H9 (cell line): Measurements from ENCODE around the gene PAQR9. TPM values are rescaled to one million over a fixed set of nuclear protein-coding genes. Genes with fewer than 3 reads are reported as not detected.

Experiments
- DNase-seq: peaks from one replicate; pipeline ENCODE4 v3.0.0-alpha.2; 2017
- H2AFZ ChIP-seq: one replicate; pipeline ENCODE4 v1.6.1; 2013; ENCODE audit warnings: mild to moderate bottlenecking, low read length, control low read depth, moderate library complexity
- H2AK5ac ChIP-seq: 2 replicates; pipeline ENCODE4 v1.6.1; 2013; ENCODE audit warnings: low read length, control low read depth, mixed read lengths; ENCODE audit not compliant: insufficient read length
- H2BK120ac ChIP-seq: one replicate; pipeline ENCODE4 v1.6.1; 2013; ENCODE audit warnings: low read depth, mild to moderate bottlenecking, low read length, control low read depth, inconsistent platforms; ENCODE audit not compliant: poor library complexity, severe bottlenecking
- H2BK12ac ChIP-seq: 2 replicates; pipeline ENCODE4 v1.6.1; 2013; ENCODE audit warnings: low read length, control low read depth, mixed read lengths, low read depth; ENCODE audit not compliant: insufficient read length
- H2BK15ac ChIP-seq: 2 replicates; pipeline ENCODE4 v1.6.1; 2013; ENCODE audit warnings: low read depth, low read length, control low read depth
- H2BK20ac ChIP-seq: one replicate; pipeline ENCODE4 v1.6.1; 2013; ENCODE audit warnings: low read depth, mild to moderate bottlenecking, low read length, control low read depth, inconsistent platforms; ENCODE audit not compliant: poor library complexity, severe bottlenecking
- H2BK5ac ChIP-seq: 2 replicates; pipeline ENCODE4 v1.6.1; 2013; ENCODE audit warnings: low read length, control low read depth, mixed read lengths; ENCODE audit not compliant: insufficient read length
- H3K14ac ChIP-seq: 2 replicates; pipeline ENCODE4 v1.6.1; 2013; ENCODE audit warnings: low read length, control low read depth; ENCODE audit not compliant: insufficient read depth
- H3K18ac ChIP-seq: 2 replicates; pipeline ENCODE4 v1.6.1; 2013; ENCODE audit warnings: low read depth, mild to moderate bottlenecking, mixed read lengths, low read length, control low read depth; ENCODE audit not compliant: insufficient read length
- H3K23ac ChIP-seq: 2 replicates; pipeline ENCODE4 v1.6.1; 2013; ENCODE audit warnings: low read length, control low read depth, mixed read lengths, low read depth; ENCODE audit not compliant: insufficient read length
- H3K23me2 ChIP-seq: 2 replicates; pipeline ENCODE4 v1.6.1; 2013; ENCODE audit warnings: low read depth, mild to moderate bottlenecking, mixed read lengths, low read length, control low read depth; ENCODE audit not compliant: insufficient read length, poor library complexity, severe bottlenecking
- H3K27ac ChIP-seq: 2 replicates; pipeline ENCODE4 v1.5.1; 2013; ENCODE audit warnings: low read length, control low read depth, mixed read lengths, low read depth; ENCODE audit not compliant: insufficient read length
- H3K27me3 ChIP-seq: 2 replicates; pipeline ENCODE4 v1.6.1; 2013; ENCODE audit warnings: low read length, control low read depth, inconsistent platforms; ENCODE audit not compliant: insufficient read depth
- H3K4ac ChIP-seq: 2 replicates; pipeline ENCODE4 v1.6.1; 2013; ENCODE audit warnings: low read depth, mild to moderate bottlenecking, control low read depth, inconsistent platforms, low read length, moderate library complexity
- H3K4me1 ChIP-seq: 2 replicates; pipeline ENCODE4 v1.6.1; 2013; ENCODE audit warnings: low read length, control low read depth, inconsistent platforms; ENCODE audit not compliant: insufficient read depth
- H3K4me2 ChIP-seq: 2 replicates; pipeline ENCODE4 v1.6.1; 2013; ENCODE audit warnings: low read length, control low read depth, mixed read lengths; ENCODE audit not compliant: insufficient read length, insufficient read depth
- H3K56ac ChIP-seq: 2 replicates; pipeline ENCODE4 v1.6.1; 2013; ENCODE audit warnings: low read depth, mild to moderate bottlenecking, mixed read lengths, low read length, control low read depth; ENCODE audit not compliant: insufficient read length
- H3K79me1 ChIP-seq: 2 replicates; pipeline ENCODE4 v1.6.1; 2013; ENCODE audit warnings: low read depth, mild to moderate bottlenecking, moderate library complexity, low read length, control low read depth, inconsistent platforms; ENCODE audit not compliant: insufficient read depth, poor library complexity, severe bottlenecking
- H3K79me2 ChIP-seq: 2 replicates; pipeline ENCODE4 v1.6.1; 2013; ENCODE audit warnings: low read length, control low read depth, inconsistent platforms; ENCODE audit not compliant: insufficient read depth
- H3K9ac ChIP-seq: 2 replicates; pipeline ENCODE4 v1.6.1; 2013; ENCODE audit warnings: low read length, control low read depth, mixed read lengths; ENCODE audit not compliant: insufficient read length; ENCODE audit errors: extremely low read depth
- H3K9me3 ChIP-seq: one replicate; pipeline ENCODE4 v1.6.1; 2013; ENCODE audit warnings: low read depth, low read length, inconsistent platforms; ENCODE audit not compliant: control insufficient read depth
- H3T11ph ChIP-seq: one replicate; pipeline ENCODE4 v1.6.1; 2013; ENCODE audit warnings: mild to moderate bottlenecking, low read length, control low read depth, inconsistent platforms
- H4K20me1 ChIP-seq: one replicate; pipeline ENCODE4 v1.6.1; 2013; ENCODE audit not compliant: control insufficient read depth, insufficient read length, insufficient read depth
- H4K5ac ChIP-seq: 2 replicates; pipeline ENCODE4 v1.6.1; 2013; ENCODE audit warnings: low read depth, mild to moderate bottlenecking, mixed read lengths, low read length, control low read depth; ENCODE audit not compliant: insufficient read length
- H4K8ac ChIP-seq: replicated peaks from 2 replicates; pipeline ENCODE4 v1.6.1; 2013; ENCODE audit warnings: low read length, control low read depth, mixed read lengths, low read depth; ENCODE audit not compliant: insufficient read length
- H4K91ac ChIP-seq: 2 replicates; pipeline ENCODE4 v1.6.1; 2013; ENCODE audit warnings: low read depth, mild to moderate bottlenecking, moderate library complexity, mixed read lengths, low read length, control low read depth; ENCODE audit not compliant: insufficient read length
- H3K27ac Mint-ChIP-seq, 3 experiments: 2 replicates in 2 of 3; 3 replicates in 1 of 3; pipeline ENCODE4 v1.8.0; 2020 to 2021; ENCODE audit warnings: mixed read lengths in 3 of 3, mild to moderate bottlenecking in 1 of 3, moderate library complexity in 1 of 3
- H3K27me3 Mint-ChIP-seq: 2 replicates; pipeline ENCODE4 v1.8.0; 2021; ENCODE audit warnings: low read depth, mild to moderate bottlenecking, moderate library complexity, mixed read lengths
- H3K36me3 Mint-ChIP-seq, 3 experiments: 2 replicates in 2 of 3; 3 replicates in 1 of 3; pipeline ENCODE4 v1.8.0; 2020 to 2021; ENCODE audit warnings: low read depth in 3 of 3, mixed read lengths in 3 of 3; ENCODE audit not compliant: insufficient read depth in 1 of 3
- H3K4me1 Mint-ChIP-seq, 2 experiments: 2 replicates each; pipeline ENCODE4 v1.8.0; 2020; ENCODE audit warnings: mixed read lengths in 2 of 2
- H3K4me3 Mint-ChIP-seq, 2 experiments: 2 replicates in 1 of 2; 3 replicates in 1 of 2; pipeline ENCODE4 v1.8.0; 2020 to 2021; ENCODE audit warnings: mild to moderate bottlenecking in 2 of 2, mixed read lengths in 2 of 2, moderate library complexity in 1 of 2
- H3K9me3 Mint-ChIP-seq, 2 experiments: 2 replicates in 1 of 2; 3 replicates in 1 of 2; pipeline ENCODE4 v1.8.0; 2020; ENCODE audit warnings: mild to moderate bottlenecking in 2 of 2, mixed read lengths in 2 of 2, moderate library complexity in 1 of 2
- WGBS: extraction: QIAGEN DNeasy Blood & Tissue Kit; methylation state at CpG from one replicate; pipeline ENCODE4 v1.1.7; 2013; ENCODE audit warnings: missing lambda C conversion rate, low lambda C conversion rate, mixed read lengths; ENCODE audit not compliant: insufficient read length; ENCODE audit errors: extremely low coverage; 5-methylcytosine and 5-hydroxymethylcytosine counted together
- total RNA-seq: library from RNA; stranded (reverse); gene quantifications from 2 replicates; pipeline ENCODE4 v1.2.1, GENCODE V29; 2021
- TF ChIP-seq, protein P1 (sequence below): fragments of 200-600 bp; sonication (generic); conservative IDR thresholded peaks from 3 replicates; pipeline ENCODE4 v1.8.0; 2021; ENCODE audit warnings: antibody characterized with exemption, mild to moderate bottlenecking

PAQR9 gene
- total RNA-seq, 1 experiment from 2014 or later = 2.3 TPM

DNA sequence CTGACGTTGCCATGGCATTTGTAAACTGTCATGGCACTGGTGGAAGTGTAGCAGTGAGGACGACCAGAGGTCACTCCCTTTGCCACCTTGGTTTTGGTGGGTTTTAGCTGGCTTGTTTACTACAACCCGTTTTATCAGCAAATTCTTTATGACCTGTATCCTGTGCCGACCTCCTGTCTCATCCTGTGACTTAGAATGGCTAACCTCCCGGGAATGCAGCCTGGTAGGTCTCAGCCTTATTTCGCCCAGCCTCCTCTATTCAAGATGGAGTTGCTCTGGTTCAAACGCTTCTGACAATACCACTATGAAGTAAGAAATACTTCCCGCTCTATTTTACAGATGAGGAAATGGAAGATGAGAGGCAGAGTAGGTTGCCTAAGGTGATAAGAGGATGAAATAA, 16.6 kb downstream of the PAQR9 start:
- no peak overlapping the region for H3K9ac ChIP-seq

More for the DNA sequence above, 16.6 kb downstream of the PAQR9 start:
- Histone ChIP-seq H4K91ac (no peak overlapping the region), H2AFZ (no peak overlapping the region), H3K23ac (no peak overlapping the region), H3T11ph (no peak overlapping the region), H2BK12ac (no peak overlapping the region), H3K27me3 (no peaks in the 10 kb centered on the region), H2BK20ac (no peak overlapping the region), H4K5ac (no peak overlapping the region), H4K20me1 (no peaks in the 10 kb centered on the region), H3K4me1 (no peaks in the 10 kb centered on the region), H3K4ac (no peak overlapping the region), H2BK15ac (no peak overlapping the region), H2AK5ac (no peak overlapping the region), H3K79me1 (no peaks in the 10 kb centered on the region), H3K18ac (no peak overlapping the region), H3K23me2 (no peaks in the 10 kb centered on the region), H3K14ac (no peak overlapping the region), H3K4me2 (no peak overlapping the region), H4K8ac (no peak overlapping the region), H3K79me2 (no peaks in the 10 kb centered on the region), H3K27ac (no peak overlapping the region), H3K9me3 (no peaks in the 10 kb centered on the region), H2BK5ac (no peak overlapping the region), H3K56ac (no peak overlapping the region), H2BK120ac (no peak overlapping the region)
- Mint-ChIP-seq H3K4me3 (no peak overlapping the region), H3K36me3 (no peaks in the 10 kb centered on the region), H3K4me1 (peaks cover 7 to 10% of the 10 kb centered on the region in 2 experiments), H3K9me3 (peaks cover 0 to 2% of the 10 kb centered on the region in 2 experiments; a peak in 2 of 5 replicates), H3K27me3 (peaks cover 2% of the 10 kb centered on the region; the same call in 1 of the 2 replicates), H3K27ac (no peak overlapping the region)
- TF ChIP-seq, protein P1, sequence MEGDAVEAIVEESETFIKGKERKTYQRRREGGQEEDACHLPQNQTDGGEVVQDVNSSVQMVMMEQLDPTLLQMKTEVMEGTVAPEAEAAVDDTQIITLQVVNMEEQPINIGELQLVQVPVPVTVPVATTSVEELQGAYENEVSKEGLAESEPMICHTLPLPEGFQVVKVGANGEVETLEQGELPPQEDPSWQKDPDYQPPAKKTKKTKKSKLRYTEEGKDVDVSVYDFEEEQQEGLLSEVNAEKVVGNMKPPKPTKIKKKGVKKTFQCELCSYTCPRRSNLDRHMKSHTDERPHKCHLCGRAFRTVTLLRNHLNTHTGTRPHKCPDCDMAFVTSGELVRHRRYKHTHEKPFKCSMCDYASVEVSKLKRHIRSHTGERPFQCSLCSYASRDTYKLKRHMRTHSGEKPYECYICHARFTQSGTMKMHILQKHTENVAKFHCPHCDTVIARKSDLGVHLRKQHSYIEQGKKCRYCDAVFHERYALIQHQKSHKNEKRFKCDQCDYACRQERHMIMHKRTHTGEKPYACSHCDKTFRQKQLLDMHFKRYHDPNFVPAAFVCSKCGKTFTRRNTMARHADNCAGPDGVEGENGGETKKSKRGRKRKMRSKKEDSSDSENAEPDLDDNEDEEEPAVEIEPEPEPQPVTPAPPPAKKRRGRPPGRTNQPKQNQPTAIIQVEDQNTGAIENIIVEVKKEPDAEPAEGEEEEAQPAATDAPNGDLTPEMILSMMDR = no peak
- no CpG with 5 or more reads among the region's 8 CpGs for WGBS
- no peak for DNase-seq
